ENCODE data around the gene DNAH2.

DNA sequence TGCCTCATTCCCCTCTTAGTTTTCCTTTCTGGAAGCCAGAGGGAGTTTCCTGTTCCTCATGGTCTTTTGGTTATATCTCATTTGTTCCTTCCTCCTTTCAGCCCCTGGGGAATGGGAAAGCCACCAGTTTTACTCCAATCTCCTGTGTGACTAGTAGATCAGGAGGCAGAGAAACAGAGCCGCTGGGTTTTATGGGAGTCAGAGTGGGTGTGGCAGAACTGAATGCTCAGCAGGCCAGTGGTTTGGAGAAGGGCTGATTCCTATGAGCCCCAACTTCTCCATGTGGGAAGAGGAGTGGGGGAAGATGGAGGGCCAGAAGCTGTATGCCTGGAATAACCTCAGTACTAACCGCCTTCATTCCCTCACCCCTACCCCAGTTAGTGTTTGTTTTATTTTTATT is 4.1 kb downstream of the DNAH2 start:
- TF ChIP-seq, protein P1, sequence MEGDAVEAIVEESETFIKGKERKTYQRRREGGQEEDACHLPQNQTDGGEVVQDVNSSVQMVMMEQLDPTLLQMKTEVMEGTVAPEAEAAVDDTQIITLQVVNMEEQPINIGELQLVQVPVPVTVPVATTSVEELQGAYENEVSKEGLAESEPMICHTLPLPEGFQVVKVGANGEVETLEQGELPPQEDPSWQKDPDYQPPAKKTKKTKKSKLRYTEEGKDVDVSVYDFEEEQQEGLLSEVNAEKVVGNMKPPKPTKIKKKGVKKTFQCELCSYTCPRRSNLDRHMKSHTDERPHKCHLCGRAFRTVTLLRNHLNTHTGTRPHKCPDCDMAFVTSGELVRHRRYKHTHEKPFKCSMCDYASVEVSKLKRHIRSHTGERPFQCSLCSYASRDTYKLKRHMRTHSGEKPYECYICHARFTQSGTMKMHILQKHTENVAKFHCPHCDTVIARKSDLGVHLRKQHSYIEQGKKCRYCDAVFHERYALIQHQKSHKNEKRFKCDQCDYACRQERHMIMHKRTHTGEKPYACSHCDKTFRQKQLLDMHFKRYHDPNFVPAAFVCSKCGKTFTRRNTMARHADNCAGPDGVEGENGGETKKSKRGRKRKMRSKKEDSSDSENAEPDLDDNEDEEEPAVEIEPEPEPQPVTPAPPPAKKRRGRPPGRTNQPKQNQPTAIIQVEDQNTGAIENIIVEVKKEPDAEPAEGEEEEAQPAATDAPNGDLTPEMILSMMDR (conservative IDR thresholded peaks at IDR 0.05; ENCODE audit: low read depth in 2 of 2), result no peak
- TF ChIP-seq POLR2AphosphoS5 (IDR thresholded peaks at IDR 0.05; ENCODE audit: low read depth), result no peak

All from GM23338 (cell line).